GM21526 (cell line): ENCODE measurements around the gene SNX11.
A peak's percentile ranks its signal among the peaks of the same experiment; 100 is the strongest.

Source experiments
- ATAC-seq: cut with Tn5 transposase; IDR thresholded peaks from one replicate; pipeline ENCODE4 v1.9.1; 2021; ENCODE audit warnings: moderate library complexity; ENCODE audit not compliant: unreplicated experiment, low FRiP score

The SNX11 gene

GRCh38 chr17:48093341-48094045, 14.1 kb upstream of the SNX11 start:
- ATAC-seq: no peak

- ATAC-seq: no peak
These were observed 12.0 kb upstream of the SNX11 start for GRCh38 chr17:48095611-48096010.

- no peak for ATAC-seq
These were observed 7.4 kb upstream of the SNX11 start for GRCh38 chr17:48100160-48100559.

GRCh38 chr17:48100591-48101011, 7.0 kb upstream of the SNX11 start:
- ATAC-seq: no peak

- peak; percentile 80 for ATAC-seq
These were observed 6.4 kb upstream of the SNX11 start, which contains the start of gene CBX1 for GRCh38 chr17:48101012-48101720. Gene CBX1 (minus strand): TSS chr17:48101478. CDS start chr17:48077004, 24,474 bp downstream.

- no peak for ATAC-seq
These were observed 5.4 kb upstream of the SNX11 start for GRCh38 chr17:48102043-48102750.

- ATAC-seq: no peak
These were observed 4.5 kb upstream of the SNX11 start for GRCh38 chr17:48102798-48103715.

GRCh38 chr17:48104440-48104839, 3.1 kb upstream of the SNX11 start:
- ATAC-seq: no peak

GRCh38 chr17:48106802-48107136, 797 bp upstream of the SNX11 start:
- ATAC-seq: no peak

- ATAC-seq: no peak
These were observed 3.2 kb downstream of the SNX11 start for GRCh38 chr17:48110761-48111160.

GRCh38 chr17:48111937-48112241, 4.3 kb downstream of the SNX11 start:
- ATAC-seq: no peak

- ATAC-seq: no peak
These were observed 5.7 kb downstream of the SNX11 start for GRCh38 chr17:48113201-48113676.

- ATAC-seq: no peak
These were observed 14.5 kb downstream of the SNX11 start for GRCh38 chr17:48121923-48122664.

GRCh38 chr17:48122665-48123045, 15.1 kb downstream of the SNX11 start:
- no peak for ATAC-seq

- no peak for ATAC-seq
These were observed 15.5 kb downstream of the SNX11 start for GRCh38 chr17:48123111-48123510.

- ATAC-seq: no peak
These were observed 16.3 kb downstream of the SNX11 start for GRCh38 chr17:48123776-48124388.

- no peak for ATAC-seq
These were observed 18.4 kb downstream of the SNX11 start for GRCh38 chr17:48125829-48126531.

GRCh38 chr17:48126532-48126850, 18.9 kb downstream of the SNX11 start:
- no peak for ATAC-seq
